Ovary (tissue), 9 donors: ENCODE measurements around the gene CPLX3. TPM values are rescaled to one million over a fixed set of nuclear protein-coding genes. Genes with fewer than 3 reads are reported as not detected.

ENCODE experiments used
- DNase-seq, 5 donors: peaks; one replicate each; pipeline ENCODE4 v3.0.0-alpha.2; 2019 to 2020
- H3K27ac ChIP-seq, 2 donors: fragments of 200-600 bp; one replicate each; pipeline versions ENCODE4 v1.5.1 to v1.8.0; 2019 to 2022
- H3K27me3 ChIP-seq: fragments of 200-600 bp; one replicate; pipeline ENCODE4 v1.8.0; 2022
- H3K36me3 ChIP-seq: fragments of 200-600 bp; sonication (generic); one replicate; pipeline ENCODE4 v1.5.1; 2019
- H3K4me1 ChIP-seq: one replicate; pipeline ENCODE4 v1.8.1; 2013; ENCODE audit warnings: mild to moderate bottlenecking, moderate library complexity; ENCODE audit not compliant: insufficient read depth
- H3K4me3 ChIP-seq: fragments of 200-600 bp; sonication (generic); one replicate; pipeline ENCODE4 v1.5.1; 2017
- H3K9me3 ChIP-seq, 2 donors: fragments of 200-600 bp in 1 of 2; sonication (generic) in 1 of 2; one replicate each; pipeline versions ENCODE4 v1.5.1 to v1.8.1; 2013 to 2019; ENCODE audit warnings: mild to moderate bottlenecking in 1 of 2, moderate library complexity in 1 of 2
- EP300 ChIP-seq: sonication (generic); formaldehyde crosslinking; IDR thresholded peaks from one replicate; pipeline ENCODE4 v1.6.1; 2017; ENCODE audit warnings: antibody characterized with exemption
- POLR2A ChIP-seq: fragments of 450-650 bp; IDR thresholded peaks from one replicate; pipeline ENCODE4 v1.6.1; 2017; ENCODE audit warnings: antibody characterized with exemption, mild to moderate bottlenecking, moderate library complexity
- WGBS, 3 donors: extraction: QIAGEN DNeasy Blood & Tissue Kit in 1 of 3; methylation state at CpG; one replicate each; pipeline versions ENCODE4 v1.1.5 to v1.1.7; 2013 to 2017; 5-methylcytosine and 5-hydroxymethylcytosine counted together
- intact Hi-C, 4 donors: fragments of 100-400 bp; cut with DNase I; formaldehyde crosslinking; loops; one replicate each; pipeline versions ENCODE4 v1.11.0 to v1.15.1; 2022 to 2023
- polyA plus RNA-seq, 2 donors: library from polyadenylated mRNA; stranded (reverse); fragments of 200-250 nt in 1 of 2; fragments of 350-450 nt in 1 of 2; fragmentation: Illumina TruSeq in 1 of 2; extraction: RNeasy Lipid Tissue Mini Kit (QIAGEN cat#74804) in 1 of 2; gene quantifications; one replicate each; pipeline ENCODE4 v1.2.3, GENCODE V29; 2013 to 2014
- total RNA-seq, 7 donors: library from RNA; depleted of rRNA in 2 of 7; stranded (reverse); fragments of >200 nt in 2 of 7; fragmentation: NEBNext Ultra II Directional in 3 of 7; extraction: Animal tissue kit (Norgen Biotek cat#: 25700) in 3 of 7; gene quantifications; one replicate each; pipeline versions ENCODE4 v1.1.0 to v1.2.4, GENCODE V29; 2016 to 2023
- TF ChIP-seq, protein P1 (sequence below), 3 donors: fragments of 450-650 bp in 2 of 3; fragments of 200-600 bp in 1 of 3; IDR thresholded peaks; one replicate each; pipeline versions ENCODE4 v1.5.1 to v1.8.0; 2016 to 2022; ENCODE audit warnings: antibody characterized with exemption in 3 of 3, mild to moderate bottlenecking in 1 of 3
- donor health status: DM: no; HTN: no; CAD: no; lungs with moderate emphysema.
- donor health status: DM: no; HTN: no; CAD: no.
- donor health status: Bipolar disorder and iron deficiency.
- donor health status: DM: yes; HTN: yes; CAD: no.
- donor health status: DM: no; HTN: no; CAD: no.
- donor health status: DM: yes; HTN: yes; CAD: no.

The CPLX3 gene
- total and polyA plus RNA-seq, 9 donors, result not detected

DNA sequence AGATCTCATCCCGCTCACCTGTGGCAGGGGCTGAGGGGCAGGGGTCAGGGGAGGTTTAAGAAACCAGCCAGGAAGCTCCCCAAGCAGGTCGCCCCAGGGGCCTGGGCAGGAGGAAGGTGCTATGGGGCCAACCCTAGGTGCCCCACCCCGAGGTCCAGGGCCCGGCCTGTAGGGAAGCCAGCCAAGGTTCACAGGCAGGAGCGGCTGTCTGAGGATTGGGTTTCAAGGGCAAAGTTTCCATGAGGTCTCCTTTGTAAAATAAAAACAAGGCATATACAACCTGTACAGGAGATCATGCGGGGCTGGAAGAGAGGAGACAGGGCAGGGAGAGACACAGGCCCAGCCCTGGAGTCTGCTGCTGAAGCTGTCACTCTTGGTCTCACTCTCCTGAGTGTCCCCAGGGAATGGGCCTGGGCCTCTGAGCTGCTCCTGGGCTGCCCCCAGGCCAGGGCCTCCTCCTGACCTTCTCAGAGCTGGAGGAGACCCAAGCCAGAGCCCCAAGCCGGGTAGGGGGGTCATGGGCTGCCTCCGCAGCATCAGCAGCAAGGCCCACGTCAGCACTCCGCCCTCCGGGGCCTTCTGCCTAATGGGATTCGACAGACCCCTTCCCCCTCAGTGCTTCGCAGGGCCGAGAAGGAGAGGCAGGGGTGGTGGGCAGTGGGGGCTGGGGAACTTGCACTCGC, 5.5 kb downstream of the CPLX3 start:
- Histone ChIP-seq H3K9me3 (no peaks in the 10 kb centered on the region), H3K27me3 (no peaks in the 10 kb centered on the region), H3K27ac (no peak overlapping the region), H3K36me3 (no peaks in the 10 kb centered on the region), H3K4me3 (no peak overlapping the region), H3K4me1 (no peaks in the 10 kb centered on the region)
- DNase-seq, result no peak
- WGBS, 3 donors, result 59 to 68% (median 63%) methylated on average over 15 of the region's 15 CpGs
- intact Hi-C loops, result no loop called here
- TF ChIP-seq EP300 (no peak), POLR2A (no peak)
- TF ChIP-seq, protein P1, sequence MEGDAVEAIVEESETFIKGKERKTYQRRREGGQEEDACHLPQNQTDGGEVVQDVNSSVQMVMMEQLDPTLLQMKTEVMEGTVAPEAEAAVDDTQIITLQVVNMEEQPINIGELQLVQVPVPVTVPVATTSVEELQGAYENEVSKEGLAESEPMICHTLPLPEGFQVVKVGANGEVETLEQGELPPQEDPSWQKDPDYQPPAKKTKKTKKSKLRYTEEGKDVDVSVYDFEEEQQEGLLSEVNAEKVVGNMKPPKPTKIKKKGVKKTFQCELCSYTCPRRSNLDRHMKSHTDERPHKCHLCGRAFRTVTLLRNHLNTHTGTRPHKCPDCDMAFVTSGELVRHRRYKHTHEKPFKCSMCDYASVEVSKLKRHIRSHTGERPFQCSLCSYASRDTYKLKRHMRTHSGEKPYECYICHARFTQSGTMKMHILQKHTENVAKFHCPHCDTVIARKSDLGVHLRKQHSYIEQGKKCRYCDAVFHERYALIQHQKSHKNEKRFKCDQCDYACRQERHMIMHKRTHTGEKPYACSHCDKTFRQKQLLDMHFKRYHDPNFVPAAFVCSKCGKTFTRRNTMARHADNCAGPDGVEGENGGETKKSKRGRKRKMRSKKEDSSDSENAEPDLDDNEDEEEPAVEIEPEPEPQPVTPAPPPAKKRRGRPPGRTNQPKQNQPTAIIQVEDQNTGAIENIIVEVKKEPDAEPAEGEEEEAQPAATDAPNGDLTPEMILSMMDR (IDR thresholded peaks at IDR 0.05), result no peak

DNA sequence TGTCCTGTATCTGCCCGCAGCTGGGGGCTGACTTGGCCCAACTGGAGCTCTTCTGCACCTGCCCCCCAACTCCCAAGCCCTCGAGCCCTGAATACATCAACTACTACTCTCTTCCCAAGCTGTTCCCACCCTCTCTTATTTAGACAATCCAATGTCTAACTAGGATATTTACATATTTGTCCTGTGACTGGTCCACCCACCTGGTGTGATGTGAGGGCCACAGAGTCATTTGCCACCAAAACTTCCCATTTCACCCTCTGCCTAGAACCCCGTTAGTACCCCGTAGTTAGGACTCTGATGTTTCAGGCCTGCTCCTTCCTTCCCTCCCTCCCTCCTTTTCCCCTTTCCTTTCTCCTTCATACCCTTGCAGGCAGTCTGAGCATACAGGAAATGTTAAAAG, 6.4 kb downstream of the CPLX3 start:
- intact Hi-C loops, result no loop called here

DNA sequence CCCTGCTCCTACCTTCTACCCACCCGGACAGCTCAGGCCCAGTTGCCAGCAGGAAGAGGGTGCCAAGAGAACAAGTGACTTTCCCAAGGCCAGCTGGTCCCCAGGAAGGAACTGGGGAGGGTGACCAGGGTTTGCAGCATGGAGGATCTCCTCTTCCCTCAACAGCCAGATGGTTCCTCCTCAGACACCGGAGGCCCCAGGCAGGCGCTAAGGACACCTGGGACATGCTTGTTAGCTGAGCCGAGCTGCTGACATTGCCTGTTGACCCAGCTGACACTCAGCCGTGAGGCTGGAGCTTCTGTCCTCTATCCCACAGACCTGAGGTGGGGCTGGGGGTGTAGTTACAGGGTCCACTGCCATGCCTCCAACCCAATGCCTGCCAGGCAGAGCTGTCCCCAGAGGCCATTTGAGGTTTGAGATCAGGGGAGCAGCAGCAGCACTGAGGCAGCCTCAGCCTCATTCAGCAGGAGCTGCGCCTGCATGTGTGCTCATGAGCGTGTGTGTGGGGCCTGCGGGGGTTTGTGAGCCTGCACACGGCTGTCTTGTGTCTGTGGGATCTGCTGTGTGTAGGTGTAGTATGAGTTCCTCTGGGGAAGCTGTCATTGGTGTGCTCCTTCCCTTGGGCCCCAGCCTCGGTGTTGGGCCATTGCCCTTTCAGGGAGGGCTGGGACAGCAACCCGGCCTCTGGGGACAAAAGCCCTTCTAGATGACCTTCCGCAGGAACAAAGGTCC, 7.1 kb downstream of the CPLX3 start:
- H3K27me3 ChIP-seq, result no peaks in the 10 kb centered on the region
- no peak for DNase-seq
- H3K27ac ChIP-seq, result no peak overlapping the region
- TF ChIP-seq EP300 (no peak), POLR2A (no peak)
- TF ChIP-seq, protein P1 (IDR thresholded peaks at IDR 0.05), result no peak
- intact Hi-C loops, result no loop called here
- H3K4me3 ChIP-seq, result no peak overlapping the region
- no peaks in the 10 kb centered on the region for H3K9me3 ChIP-seq
- no peaks in the 10 kb centered on the region for H3K36me3 ChIP-seq
- H3K4me1 ChIP-seq, result no peaks in the 10 kb centered on the region
- 67 to 83% (median 76%) methylated on average over 11 to 12 of the region's 12 CpGs for WGBS, 3 donors

More for the DNA sequence above, 6.4 kb downstream of the CPLX3 start:
- H3K27ac ChIP-seq, result no peak overlapping the region
- 57 to 64% (median 62%) methylated on average over 4 of the region's 4 CpGs for WGBS, 3 donors
- TF ChIP-seq POLR2A (no peak), EP300 (no peak)
- TF ChIP-seq, protein P1 (IDR thresholded peaks at IDR 0.05), result no peak
- no peak overlapping the region for H3K4me3 ChIP-seq
- no peaks in the 10 kb centered on the region for H3K27me3 ChIP-seq
- DNase-seq, result no peak
- no peaks in the 10 kb centered on the region for H3K9me3 ChIP-seq
- H3K36me3 ChIP-seq, result no peaks in the 10 kb centered on the region
- H3K4me1 ChIP-seq, result no peaks in the 10 kb centered on the region

DNA sequence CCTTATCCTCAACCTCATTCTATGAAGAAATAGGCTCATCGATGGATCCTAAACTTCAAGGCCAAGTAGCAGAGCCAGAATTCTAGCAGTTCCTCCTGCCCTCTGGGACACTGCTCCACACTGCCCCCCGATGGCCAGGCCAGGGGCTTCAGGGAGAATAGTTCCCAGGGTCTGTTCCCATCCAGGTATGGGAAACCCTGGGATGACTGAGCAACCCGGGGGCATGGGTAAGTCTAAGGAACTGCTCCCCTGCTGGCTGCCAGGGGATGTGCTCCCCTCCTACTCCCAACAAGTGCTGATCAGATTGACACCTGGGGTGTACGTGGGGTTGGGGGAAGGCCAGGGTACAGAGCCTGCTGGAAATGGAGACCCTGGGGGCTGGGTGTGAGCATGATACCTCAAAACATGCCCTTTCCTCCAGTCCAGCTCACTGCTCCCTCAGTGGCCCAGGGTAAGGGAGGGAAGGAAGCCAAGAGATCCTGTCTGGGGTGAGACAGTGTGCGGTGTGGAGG, 8.9 kb downstream of the CPLX3 start:
- Histone ChIP-seq H3K36me3 (no peaks in the 10 kb centered on the region), H3K4me3 (no peak overlapping the region), H3K27ac (no peak overlapping the region), H3K4me1 (no peaks in the 10 kb centered on the region), H3K27me3 (no peaks in the 10 kb centered on the region), H3K9me3 (no peaks in the 10 kb centered on the region)
- intact Hi-C loops, result loop anchor here in 1 of 4 donors (5.0 kb wide), 1 partner anchor 53 kb away; the partner anchor contains the start of gene CSK
- 24 to 29% (median 26%) methylated on average over 4 to 5 of the region's 5 CpGs for WGBS, 3 donors
- TF ChIP-seq, protein P1 (IDR thresholded peaks at IDR 0.05), result peak in 1 of 3 donors; percentile 12
- TF ChIP-seq POLR2A, result no peak
- peak in 2 of 5 donors; percentile 44 to 65 for DNase-seq
